Head of caudate nucleus (tissue), 42 donors: Measurements from ENCODE around the gene DPF3.
A peak's percentile ranks its signal among the peaks of the same experiment; 100 is the strongest.

Source experiments
- DNase-seq, 42 donors: peaks; one replicate each; pipeline versions ENCODE4 v3.0.0 to v3.0.0-alpha.2; 2020 to 2021; ENCODE audit warnings: mixed read lengths in 7 of 42
- intact Hi-C: fragments of 100-400 bp; cut with DNase I; formaldehyde crosslinking; loops from one replicate; pipeline ENCODE4 v1.15.0; 2022

Gene DPF3

GRCh38 chr14:72855913-72856312 lies 38.0 kb downstream of the DPF3 start:
- intact Hi-C loops = no loop called here
- DNase-seq = peak in 3 of 42 donors; percentile 12 to 51 (median 16)

- intact Hi-C loops = no loop called here
- no peak for DNase-seq
These were observed 41.7 kb downstream of the DPF3 start for GRCh38 chr14:72852194-72852593.

GRCh38 chr14:72851635-72852034 lies 42.3 kb downstream of the DPF3 start:
- DNase-seq = no peak
- intact Hi-C loops = no loop called here

GRCh38 chr14:72850360-72850759 lies 43.5 kb downstream of the DPF3 start:
- DNase-seq = no peak
- intact Hi-C loops = no loop called here

GRCh38 chr14:72849222-72849621 lies 44.7 kb downstream of the DPF3 start:
- intact Hi-C loops = no loop called here
- no peak for DNase-seq

GRCh38 chr14:72847721-72848120 lies 46.2 kb downstream of the DPF3 start:
- no peak for DNase-seq
- intact Hi-C loops = no loop called here

- intact Hi-C loops = no loop called here
- no peak for DNase-seq
These were observed 48.2 kb downstream of the DPF3 start for GRCh38 chr14:72845683-72846082.

GRCh38 chr14:72845196-72845595 lies 48.7 kb downstream of the DPF3 start:
- no peak for DNase-seq
- intact Hi-C loops = no loop called here

- intact Hi-C loops = no loop called here
- DNase-seq = no peak
These were observed 49.4 kb downstream of the DPF3 start for GRCh38 chr14:72844524-72844923.

- intact Hi-C loops = no loop called here
- DNase-seq = no peak
These were observed 53.9 kb downstream of the DPF3 start for GRCh38 chr14:72839753-72840607.

- intact Hi-C loops = no loop called here
- DNase-seq = no peak
These were observed 54.5 kb downstream of the DPF3 start for GRCh38 chr14:72839351-72839750.

GRCh38 chr14:72836085-72836484 lies 57.8 kb downstream of the DPF3 start:
- intact Hi-C loops = no loop called here
- DNase-seq = no peak

GRCh38 chr14:72833174-72833573 lies 60.7 kb downstream of the DPF3 start:
- DNase-seq = no peak
- intact Hi-C loops = no loop called here

GRCh38 chr14:72830786-72831594 lies 62.9 kb downstream of the DPF3 start:
- DNase-seq = no peak
- intact Hi-C loops = no loop called here

- no peak for DNase-seq
- intact Hi-C loops = no loop called here
These were observed 63.5 kb downstream of the DPF3 start for GRCh38 chr14:72830356-72830755.

GRCh38 chr14:72828604-72829003 lies 65.3 kb downstream of the DPF3 start:
- intact Hi-C loops = no loop called here
- DNase-seq = no peak

- no peak for DNase-seq
- intact Hi-C loops = no loop called here
These were observed 67.9 kb downstream of the DPF3 start for GRCh38 chr14:72826039-72826438.

GRCh38 chr14:72825486-72825885 lies 68.4 kb downstream of the DPF3 start:
- DNase-seq = no peak
- intact Hi-C loops = no loop called here

- intact Hi-C loops = no loop called here
- DNase-seq = no peak
These were observed 69.8 kb downstream of the DPF3 start for GRCh38 chr14:72824051-72824450.

- intact Hi-C loops = no loop called here
These were observed 70.8 kb downstream of the DPF3 start for GRCh38 chr14:72822946-72823611.

More at GRCh38 chr14:72822946-72823611, 70.8 kb downstream of the DPF3 start:
- DNase-seq = no peak
